K562 (cell line): Measurements from ENCODE around the gene ANKH. TPM values are rescaled to one million over a fixed set of nuclear protein-coding genes. Genes with fewer than 3 reads are reported as not detected.
A peak's percentile ranks its signal among the peaks of the same experiment; 100 is the strongest.

Source experiments
- ATAC-seq: fragments of 200-7000 bp; cut with Tn5 transposase; 3 replicates; pipeline ENCODE4 v1.9.1; 2020; ENCODE audit warnings: moderate library complexity
- BruUV-seq: library from RNA; stranded (reverse); fragments of 400-500 nt; replicated peaks from 2 replicates; lab custom pipeline; 2021; lab: Mats Ljungman, UMichigan
- CTCF ChIA-PET: fragments of 300-600 bp; formaldehyde crosslinking; extraction: SDS; loops from one replicate; lab custom pipeline; 2021; ENCODE audit warnings: low intra/inter-chr PET ratio; lab: Yijun Ruan, JAX
- POLR2A ChIA-PET: fragments of 300-600, 350-650 bp; sonication (Branson Sonifier 250); formaldehyde crosslinking; extraction: SDS; loops from one replicate; lab custom pipeline; 2021; ENCODE audit warnings: antibody characterized with exemption, inconsistent platforms; lab: Yijun Ruan, JAX
- DNase-seq, 4 experiments: peaks; one replicate each; pipeline versions ENCODE4 v3.0.0 to v3.0.0-alpha.2; 2011 to 2018; ENCODE audit warnings: low spot score in 3 of 4, mixed read lengths in 3 of 4; ENCODE audit errors: extremely low read depth in 1 of 4
- FAIRE-seq: peaks from 2 replicates; lab custom pipeline; 2011; peaks lifted over from hg19 to GRCh38; lab: Jason Lieb, UNC
- H2AFZ ChIP-seq: 2 replicates; pipeline ENCODE4 v1.6.0; 2011; ENCODE audit warnings: low read depth, low read length, control low read depth, inconsistent platforms
- H3K27ac ChIP-seq: fragments of 200-600 bp; 3 replicates; pipeline ENCODE4 v1.8.0; 2011; ENCODE audit warnings: low read depth, mild to moderate bottlenecking, control low read depth, inconsistent platforms, low read length, moderate library complexity, mixed read lengths; ENCODE audit errors: extremely low read depth
- H3K27me3 ChIP-seq, 2 experiments: fragments of 300-600 bp in 1 of 2; 2 replicates in 1 of 2; 3 replicates in 1 of 2; pipeline versions ENCODE4 v1.6.0 to v1.8.0; 2011; ENCODE audit warnings: inconsistent platforms in 2 of 2, low read length in 2 of 2, mild to moderate bottlenecking in 1 of 2, mixed read lengths in 1 of 2, moderate library complexity in 1 of 2; ENCODE audit not compliant: control insufficient read depth in 2 of 2, insufficient read depth in 2 of 2
- H3K36me3 ChIP-seq: fragments of 300-600 bp; 3 replicates; pipeline ENCODE4 v1.8.0; 2011; ENCODE audit warnings: mild to moderate bottlenecking, low read length, inconsistent platforms; ENCODE audit not compliant: control insufficient read depth, insufficient read depth
- H3K4me1 ChIP-seq, 2 experiments: fragments of 200-600 bp in 1 of 2; replicated peaks in 1 of 2; 2 replicates in 1 of 2; 3 replicates in 1 of 2; pipeline versions ENCODE4 v1.5.1 to v1.8.0; 2011; ENCODE audit warnings: inconsistent platforms in 2 of 2, low read length in 2 of 2, mild to moderate bottlenecking in 1 of 2, mixed read lengths in 1 of 2, moderate library complexity in 1 of 2; ENCODE audit not compliant: control insufficient read depth in 2 of 2, insufficient read depth in 2 of 2
- H3K4me2 ChIP-seq: 2 replicates; pipeline ENCODE4 v1.6.1; 2011; ENCODE audit warnings: low read length, control low read depth, inconsistent platforms, mixed read lengths; ENCODE audit not compliant: insufficient read depth
- H3K4me3 ChIP-seq: fragments of 200-600 bp; sonication (generic), shearing (Covaris generic); 2 replicates; pipeline ENCODE4 v1.5.1; 2016; ENCODE audit warnings: control low read depth, inconsistent platforms
- H3K79me2 ChIP-seq: fragments of 200-600 bp; 3 replicates; pipeline ENCODE4 v1.8.0; 2011; ENCODE audit warnings: low read length, inconsistent platforms; ENCODE audit not compliant: control insufficient read depth, insufficient read depth
- H3K9ac ChIP-seq, 2 experiments: 2 replicates each; pipeline versions ENCODE4 v1.6.0 to v1.6.1; 2011; ENCODE audit warnings: low read depth in 2 of 2, low read length in 2 of 2, control low read depth in 1 of 2, inconsistent platforms in 1 of 2, mild to moderate bottlenecking in 1 of 2, mixed read lengths in 1 of 2; ENCODE audit not compliant: insufficient read depth in 1 of 2
- H3K9me1 ChIP-seq: one replicate; pipeline ENCODE4 v1.6.0; 2011; ENCODE audit warnings: inconsistent platforms, mild to moderate bottlenecking, low read length, moderate library complexity; ENCODE audit not compliant: control insufficient read depth, insufficient read depth
- H3K9me3 ChIP-seq: replicated peaks from 2 replicates; pipeline ENCODE4 v1.5.1; 2011; ENCODE audit warnings: low read depth, low read length, inconsistent platforms; ENCODE audit not compliant: control insufficient read depth, insufficient read depth
- H4K20me1 ChIP-seq: replicated peaks from 2 replicates; pipeline ENCODE4 v1.6.1; 2011; ENCODE audit warnings: low read length, inconsistent platforms, mixed read lengths; ENCODE audit not compliant: control insufficient read depth, insufficient read depth
- ATF3 ChIP-seq, 2 experiments: fragments of 450-650 bp in 1 of 2; sonication (generic) in 1 of 2; formaldehyde crosslinking in 1 of 2; IDR thresholded peaks in 1 of 2; conservative IDR thresholded peaks in 1 of 2; 2 replicates each; pipeline versions ENCODE4 v1.6.1 to v1.8.1; 2016 to 2023; ENCODE audit warnings: mild to moderate bottlenecking in 2 of 2, moderate library complexity in 2 of 2, inconsistent platforms in 1 of 2, missing genetic modification reagents in 1 of 2
- ATF7 ChIP-seq: fragments of 450-650 bp; IDR thresholded peaks from 2 replicates; pipeline ENCODE4 v1.7.1; 2014; ENCODE audit warnings: mild to moderate bottlenecking, moderate library complexity
- BDP1 ChIP-seq: IDR thresholded peaks from 3 replicates; pipeline ENCODE4 v1.6.1; 2011; ENCODE audit not compliant: insufficient read length, insufficient read depth
- C11orf30 ChIP-seq: fragments of 450-650 bp; IDR thresholded peaks from 2 replicates; pipeline ENCODE4 v1.6.1; 2016; ENCODE audit warnings: low read depth, mild to moderate bottlenecking
- EP400 ChIP-seq: fragments of 450-650 bp; IDR thresholded peaks from 2 replicates; pipeline ENCODE4 v1.6.1; 2017; ENCODE audit warnings: antibody characterized with exemption, mild to moderate bottlenecking, moderate library complexity
- JUND ChIP-seq, 2 experiments: IDR thresholded peaks; 2 replicates in 1 of 2; 3 replicates in 1 of 2; pipeline ENCODE4 v1.6.1; 2011; ENCODE audit warnings: borderline replicate concordance in 2 of 2, low read depth in 2 of 2, low read length in 2 of 2, improper control_type of control experiment in 1 of 2, missing biosample characterization in 1 of 2, missing genetic modification characterization in 1 of 2, missing genetic modification reagents in 1 of 2
- KDM1A ChIP-seq, 2 experiments: fragments of 450-650 bp; IDR thresholded peaks; 2 replicates each; pipeline ENCODE4 v1.6.1; 2016; ENCODE audit warnings: mild to moderate bottlenecking in 2 of 2
- MAFG ChIP-seq: fragments of 450-650 bp; conservative IDR thresholded peaks from 2 replicates; pipeline ENCODE4 v1.6.1; 2016; ENCODE audit warnings: missing genetic modification characterization, missing compliant biosample characterization
- MNT ChIP-seq, 2 experiments: fragments of 450-650 bp; conservative IDR thresholded peaks; 2 replicates each; pipeline ENCODE4 v1.6.1; 2017; ENCODE audit warnings: mild to moderate bottlenecking in 2 of 2, moderate library complexity in 2 of 2
- NCOA1 ChIP-seq: fragments of 450-650 bp; IDR thresholded peaks from 2 replicates; pipeline ENCODE4 v1.6.1; 2016; ENCODE audit warnings: low read depth
- TFAM ChIP-seq: fragments of 250-450 bp; sonication (Bioruptor Pico); conservative IDR thresholded peaks from 2 replicates; pipeline ENCODE4 v1.5.0; 2021; ENCODE audit warnings: mild to moderate bottlenecking, moderate library complexity
- ZBTB8A ChIP-seq: fragments of 450-650 bp; IDR thresholded peaks from 2 replicates; pipeline ENCODE4 v1.6.1; 2018; ENCODE audit warnings: mild to moderate bottlenecking, moderate library complexity; ENCODE audit not compliant: partially characterized antibody
- ZKSCAN1 ChIP-seq: fragments of 150-350 bp; IDR thresholded peaks from 2 replicates; pipeline ENCODE4 v1.6.1; 2016; ENCODE audit warnings: low read depth, low read length
- ZNF282 ChIP-seq: sonication (generic); formaldehyde crosslinking; IDR thresholded peaks from 2 replicates; pipeline ENCODE4 v1.8.1; 2023; ENCODE audit warnings: missing genetic modification reagents
- ZNF316 ChIP-seq: fragments of 450-650 bp; IDR thresholded peaks from 2 replicates; pipeline ENCODE4 v1.6.1; 2016
- ZNF592 ChIP-seq: fragments of 450-650 bp; IDR thresholded peaks from 2 replicates; pipeline ENCODE4 v1.6.1; 2017; ENCODE audit warnings: antibody characterized with exemption, mild to moderate bottlenecking
- WGBS: fragments of 100-300 bp; shearing (Covaris generic); methylation state at CpG from one replicate; pipeline ENCODE4 v1.1.6; 2016; ENCODE audit warnings: low coverage, mixed read lengths; ENCODE audit not compliant: insufficient coverage; ENCODE audit errors: missing lambda C conversion rate; 5-methylcytosine and 5-hydroxymethylcytosine counted together
- in situ Hi-C: fragments of 300-500 bp; cut with MboI; formaldehyde crosslinking; loops from 4 replicates; pipeline ENCODE4 v1.15.0; 2018; ENCODE audit warnings: inconsistent platforms, mixed read lengths
- intact Hi-C: fragments of 100-400 bp; cut with micrococcal nuclease; formaldehyde crosslinking; loops from 2 replicates; pipeline ENCODE4 v1.14.2; 2022
- polyA plus RNA-seq, 8 experiments: library from polyadenylated mRNA; depleted of rRNA in 4 of 8; stranded (reverse) in 5 of 8; unstranded in 3 of 8; fragments of >200 nt; fragmentation: Nextera tagmentation in 2 of 8; fragmentation: Illumina TruSeq in 1 of 8; extraction: Ambion mirVana in 2 of 8; extraction: Trizol in 1 of 8; gene quantifications; 2 replicates each; pipeline versions ENCODE4 v1.2.1 to v1.2.3, GENCODE V29; 2011 to 2014; ENCODE audit warnings: inconsistent platforms in 1 of 8, missing spikeins in 1 of 8
- total RNA-seq, 7 experiments: library from RNA; depleted of rRNA in 6 of 7; stranded (reverse); fragments of >200 nt in 6 of 7; fragmentation: Illumina TruSeq in 2 of 7; extraction: Trizol in 2 of 7; gene quantifications; 2 replicates each; pipeline versions ENCODE4 v1.2.1 to v1.2.3, GENCODE V29; 2011 to 2021; ENCODE audit warnings: low replicate concordance in 1 of 7

ANKH gene
- total and polyA plus RNA-seq, 9 of the 15 experiments (the other 6 are each of a cell fraction or from before 2014, with no cell fraction given), result 0.79 to 12.2 (median 4.5) TPM

- in situ Hi-C loops, result no loop called here
- BruUV-seq, result no TSS peak
Observed at GRCh38 chr5:14671414-14671813, 200.2 kb downstream of the ANKH start.

More at GRCh38 chr5:14671414-14671813, 200.2 kb downstream of the ANKH start:
- ChIA-PET POLR2A (interaction anchor here (1.2 kb wide), 1 partner anchor 15 kb away, joined by 3 read pairs; no protein-coding TSS in a partner anchor), CTCF (no interaction called here)
- Histone ChIP-seq H3K4me3 (no peak overlapping the region), H3K27me3 (no peaks in the 10 kb centered on the region), H3K4me1 (peaks cover 6 to 26% of the 10 kb centered on the region in 2 experiments), H2AFZ (no peak overlapping the region), H3K79me2 (peaks cover 97% of the 10 kb centered on the region), H4K20me1 (peaks cover 14% of the 10 kb centered on the region; the same call in 1 of the 2 replicates), H3K9ac (no peak overlapping the region), H3K27ac (no peak overlapping the region; the same call in 2 of the 3 replicates), H3K9me3 (no peaks in the 10 kb centered on the region), H3K4me2 (no peak overlapping the region), H3K36me3 (peaks cover 34% of the 10 kb centered on the region; the same call in 2 of the 3 replicates), H3K9me1 (peaks cover 3% of the 10 kb centered on the region)
- DNase-seq, result no peak
- intact Hi-C loops, result no loop called here
- TF ChIP-seq ZNF282 (CRISPR knock-in tag), result no peak
- 0 out of 2 replicates have a peak, but pooled peaks have one; percentile 32 for TF ChIP-seq ZNF592
- TF ChIP-seq ATF3 (IDR thresholded peaks at IDR 0.05), result peak; percentile 78
- no peak for TF ChIP-seq ATF3 (CRISPR knock-in tag; conservative IDR thresholded peaks at IDR 0.05)
- no peak for TF ChIP-seq BDP1
- 0 out of 4 replicates have a peak, but pooled peaks have one; percentile 25 for TF ChIP-seq MNT (conservative IDR thresholded peaks at IDR 0.05)
- peak; percentile 22 to 23; a peak in 1 of 4 replicates for TF ChIP-seq KDM1A (IDR thresholded peaks at IDR 0.05)
- TF ChIP-seq ATF7, result peak; percentile 72; the same call in 1 of the 2 replicates
- TF ChIP-seq C11orf30, result peak; percentile 31; the same call in 1 of the 2 replicates
- no peak for TF ChIP-seq TFAM (CRISPR knock-in tag)
- no peak for TF ChIP-seq NCOA1
- no peak for TF ChIP-seq ZBTB8A
- peak; percentile 42 for TF ChIP-seq EP400
- TF ChIP-seq MAFG (tag), result peak; percentile 63
- no peak for TF ChIP-seq JUND (IDR thresholded peaks at IDR 0.05; ENCODE audit: borderline replicate concordance, low read depth, low read length)
- peak; percentile 55 for TF ChIP-seq JUND (tag; IDR thresholded peaks at IDR 0.05; ENCODE audit: borderline replicate concordance, low read depth, low read length)
- TF ChIP-seq ZNF316, result peak; percentile 45
- no peak for TF ChIP-seq ZKSCAN1
- no peak for ATAC-seq
- FAIRE-seq, result no peak
- 22% methylated on average over 2 of the region's 2 CpGs for WGBS
